ENCODE measurements around the gene MRPL17. TPM values are rescaled to one million over a fixed set of nuclear protein-coding genes. Genes with fewer than 3 reads are reported as not detected.

Gene MRPL17
- total and polyA plus RNA-seq, 2 of the 13 experiments (the other 11 are each of a cell fraction or from before 2014, with no cell fraction given): 59.4 to 90.0 TPM

- TF ChIP-seq FUBP1 (CRISPR knock-in tag; IDR thresholded peaks at IDR 0.05; ENCODE audit: borderline replicate concordance) (no peak), BRF2 (CRISPR knock-in tag; IDR thresholded peaks at IDR 0.05) (no peak), SP140L (CRISPR knock-in tag; IDR thresholded peaks at IDR 0.05; ENCODE audit: borderline replicate concordance) (no peak), MEIS2 (CRISPR knock-in tag; IDR thresholded peaks at IDR 0.05) (peak; percentile 86), CBX1 (IDR thresholded peaks at IDR 0.05; ENCODE audit: low read depth) (peak; percentile 39), PPARG (CRISPR knock-in tag; conservative IDR thresholded peaks at IDR 0.05) (no peak), KDM1A (CRISPR knock-in tag; IDR thresholded peaks at IDR 0.05) (no peak), AGO1 (IDR thresholded peaks at IDR 0.05; ENCODE audit: low read depth, low read length, poor library complexity, severe bottlenecking) (no peak), ZNF331 (CRISPR knock-in tag; IDR thresholded peaks at IDR 0.05) (peak; percentile 87; the same call in 1 of the 2 replicates), PRDM15 (CRISPR knock-in tag; IDR thresholded peaks at IDR 0.05) (no peak), SATB2 (CRISPR knock-in tag; IDR thresholded peaks at IDR 0.05) (no peak; the same call in 1 of the 2 replicates), SMAD9 (CRISPR knock-in tag; IDR thresholded peaks at IDR 0.05) (peak; percentile 99), TCF7L2 (IDR thresholded peaks at IDR 0.05; ENCODE audit: low read depth, low read length) (no peak), ISL2 (CRISPR knock-in tag; IDR thresholded peaks at IDR 0.05) (peak; percentile 66), FOXJ3 (CRISPR knock-in tag; IDR thresholded peaks at IDR 0.05; ENCODE audit: borderline replicate concordance) (0 out of 2 replicates have a peak, but pooled peaks have one; percentile 47), PCBP2 (optimal IDR thresholded peaks at IDR 0.05; ENCODE audit: low read depth, low read length, poor library complexity, severe bottlenecking) (no peak)
- TF ChIP-seq, protein P1, sequence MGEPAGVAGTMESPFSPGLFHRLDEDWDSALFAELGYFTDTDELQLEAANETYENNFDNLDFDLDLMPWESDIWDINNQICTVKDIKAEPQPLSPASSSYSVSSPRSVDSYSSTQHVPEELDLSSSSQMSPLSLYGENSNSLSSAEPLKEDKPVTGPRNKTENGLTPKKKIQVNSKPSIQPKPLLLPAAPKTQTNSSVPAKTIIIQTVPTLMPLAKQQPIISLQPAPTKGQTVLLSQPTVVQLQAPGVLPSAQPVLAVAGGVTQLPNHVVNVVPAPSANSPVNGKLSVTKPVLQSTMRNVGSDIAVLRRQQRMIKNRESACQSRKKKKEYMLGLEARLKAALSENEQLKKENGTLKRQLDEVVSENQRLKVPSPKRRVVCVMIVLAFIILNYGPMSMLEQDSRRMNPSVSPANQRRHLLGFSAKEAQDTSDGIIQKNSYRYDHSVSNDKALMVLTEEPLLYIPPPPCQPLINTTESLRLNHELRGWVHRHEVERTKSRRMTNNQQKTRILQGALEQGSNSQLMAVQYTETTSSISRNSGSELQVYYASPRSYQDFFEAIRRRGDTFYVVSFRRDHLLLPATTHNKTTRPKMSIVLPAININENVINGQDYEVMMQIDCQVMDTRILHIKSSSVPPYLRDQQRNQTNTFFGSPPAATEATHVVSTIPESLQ (CRISPR knock-in tag; conservative IDR thresholded peaks at IDR 0.05): peak; percentile 90; the same call in 1 of the 2 replicates
- TF ChIP-seq, protein P2, sequence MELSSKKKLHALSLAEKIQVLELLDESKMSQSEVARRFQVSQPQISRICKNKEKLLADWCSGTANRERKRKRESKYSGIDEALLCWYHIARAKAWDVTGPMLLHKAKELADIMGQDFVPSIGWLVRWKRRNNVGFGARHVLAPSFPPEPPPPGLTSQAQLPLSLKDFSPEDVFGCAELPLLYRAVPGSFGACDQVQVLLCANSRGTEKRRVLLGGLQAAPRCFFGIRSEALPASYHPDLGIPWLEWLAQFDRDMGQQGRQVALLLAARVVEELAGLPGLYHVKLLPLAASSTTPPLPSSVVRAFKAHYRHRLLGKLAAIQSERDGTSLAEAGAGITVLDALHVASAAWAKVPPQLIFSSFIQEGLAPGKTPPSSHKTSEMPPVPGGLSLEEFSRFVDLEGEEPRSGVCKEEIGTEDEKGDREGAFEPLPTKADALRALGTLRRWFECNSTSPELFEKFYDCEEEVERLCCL (CRISPR knock-in tag; IDR thresholded peaks at IDR 0.05; ENCODE audit: borderline replicate concordance): no peak; the same call in 1 of the 2 replicates
Measured at GRCh38 chr11:6682936-6683861, at the start of gene MRPL17 (continued).

All from HepG2 (cell line).